T-helper 22 cell (primary cell): Measurements from ENCODE around the gene PLCH1.

Experiments used
- DNase-seq: peaks from one replicate; pipeline ENCODE4 v3.0.0-alpha.2; 2020; ENCODE audit warnings: low read depth

The PLCH1 gene

GRCh38 chr3:155746703-155747102 lies 1.8 kb upstream of the PLCH1 start:
- no peak for DNase-seq

GRCh38 chr3:155745795-155746550 lies 1.1 kb upstream of the PLCH1 start:
- no peak for DNase-seq

DNA sequence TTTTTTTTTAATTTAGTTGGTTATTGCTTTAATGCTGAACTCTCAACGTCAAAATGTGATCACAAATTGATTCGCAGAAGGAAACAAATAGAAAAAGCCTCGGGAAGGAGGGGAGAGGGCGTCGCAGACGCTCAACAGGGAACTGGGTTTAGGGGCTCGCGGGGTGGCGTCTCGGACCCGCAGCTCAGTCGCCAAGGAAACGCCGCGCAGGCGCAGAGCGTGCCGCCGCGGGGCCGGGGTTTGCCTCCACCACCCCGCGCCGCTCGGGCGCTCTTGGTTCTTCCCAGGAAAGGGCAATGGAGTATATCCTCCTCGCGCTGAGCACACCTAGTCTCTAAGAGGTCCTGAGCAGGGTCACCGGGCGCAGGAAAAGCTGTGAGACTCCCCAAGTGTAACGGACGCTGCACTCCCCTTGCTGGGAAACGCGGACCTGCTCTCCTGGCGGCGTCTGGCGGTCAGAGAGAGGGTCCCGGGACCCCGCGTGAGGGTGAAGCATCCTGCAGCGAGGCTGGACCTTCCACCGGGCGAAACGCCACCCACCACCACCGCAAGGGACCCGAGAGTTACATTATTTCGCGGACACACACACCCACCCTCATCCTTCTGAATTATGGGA lies 753 bp downstream of the PLCH1 start:
- no peak for DNase-seq

- DNase-seq: no peak
Observed at GRCh38 chr3:155743606-155744005, 1.3 kb downstream of the PLCH1 start.

GRCh38 chr3:155742349-155742965 lies 2.4 kb downstream of the PLCH1 start:
- no peak for DNase-seq

GRCh38 chr3:155741603-155742002 lies 3.3 kb downstream of the PLCH1 start:
- DNase-seq: no peak

GRCh38 chr3:155741101-155741500 lies 3.8 kb downstream of the PLCH1 start:
- no peak for DNase-seq

GRCh38 chr3:155739154-155739553 lies 5.7 kb downstream of the PLCH1 start:
- DNase-seq: no peak

GRCh38 chr3:155738580-155739076 lies 6.2 kb downstream of the PLCH1 start:
- no peak for DNase-seq

- no peak for DNase-seq
Observed at GRCh38 chr3:155737844-155738460, 6.9 kb downstream of the PLCH1 start.

DNA sequence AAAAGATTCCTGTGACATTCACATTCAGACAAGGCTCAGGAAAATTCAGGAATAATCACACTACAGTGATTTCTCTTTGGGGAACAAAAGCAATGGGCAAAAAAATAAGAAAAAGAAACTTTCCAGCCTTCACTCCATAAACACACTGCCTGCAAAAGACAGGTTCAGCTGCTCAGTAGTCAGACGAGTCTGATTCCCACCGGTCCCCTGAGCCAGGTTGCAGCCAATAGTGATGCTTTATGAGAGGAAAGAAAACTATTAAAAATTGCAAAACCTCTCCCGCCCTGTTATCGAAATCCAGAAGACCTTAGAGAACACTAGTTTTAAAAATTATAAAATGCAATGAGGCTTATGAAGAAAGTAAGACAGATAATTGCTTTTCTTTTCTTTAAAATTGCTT lies 8.5 kb downstream of the PLCH1 start:
- DNase-seq: no peak

DNA sequence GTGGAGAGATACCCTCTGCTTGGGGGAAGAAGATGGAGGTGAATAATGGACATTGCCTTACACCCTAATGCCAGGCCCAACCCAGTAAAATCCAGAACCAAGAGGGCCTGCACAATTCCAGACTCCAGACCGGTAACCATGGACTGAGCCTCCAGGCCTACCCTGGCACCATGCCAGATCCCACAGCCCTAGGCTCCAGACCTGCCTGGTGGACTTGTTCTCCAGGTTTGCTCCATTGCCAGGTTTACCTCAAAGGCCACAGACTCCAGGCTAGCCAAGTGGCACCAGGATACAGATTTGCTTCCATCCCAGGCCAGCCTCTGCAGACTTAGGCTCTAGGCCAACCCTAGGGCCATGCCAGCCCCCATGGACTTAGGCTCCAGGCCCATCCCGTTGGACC lies 14.0 kb downstream of the PLCH1 start:
- DNase-seq: no peak

GRCh38 chr3:155727836-155728235 lies 17.0 kb downstream of the PLCH1 start:
- no peak for DNase-seq

GRCh38 chr3:155714295-155714718 lies 30.6 kb downstream of the PLCH1 start:
- no peak for DNase-seq

DNA sequence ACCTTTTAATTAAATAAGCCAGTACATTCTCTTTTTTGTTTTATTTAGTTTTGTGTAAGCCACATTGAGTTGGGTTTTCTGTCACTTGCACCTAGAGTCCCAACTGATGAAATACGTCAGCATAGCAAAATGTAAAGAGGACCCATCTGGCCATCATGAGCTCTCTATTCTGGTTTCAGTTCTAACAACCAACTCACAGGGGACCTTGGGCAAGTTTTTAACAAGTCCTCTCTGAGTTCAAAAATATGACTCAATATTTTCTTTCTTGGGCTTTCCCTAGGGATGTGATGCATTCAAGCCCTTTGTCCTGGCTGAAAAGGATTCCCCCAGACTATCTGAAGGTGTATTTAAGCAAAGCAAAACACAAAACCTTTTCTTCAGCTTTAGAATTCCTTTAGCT lies 32.9 kb downstream of the PLCH1 start:
- no peak for DNase-seq

GRCh38 chr3:155704771-155705559 lies 39.9 kb downstream of the PLCH1 start:
- DNase-seq: no peak

- DNase-seq: no peak
Observed at GRCh38 chr3:155704061-155704460, 40.8 kb downstream of the PLCH1 start.

- DNase-seq: no peak
Observed at GRCh38 chr3:155702745-155703591, 41.9 kb downstream of the PLCH1 start.

- no peak for DNase-seq
Observed at GRCh38 chr3:155701882-155702465, 42.9 kb downstream of the PLCH1 start.

DNA sequence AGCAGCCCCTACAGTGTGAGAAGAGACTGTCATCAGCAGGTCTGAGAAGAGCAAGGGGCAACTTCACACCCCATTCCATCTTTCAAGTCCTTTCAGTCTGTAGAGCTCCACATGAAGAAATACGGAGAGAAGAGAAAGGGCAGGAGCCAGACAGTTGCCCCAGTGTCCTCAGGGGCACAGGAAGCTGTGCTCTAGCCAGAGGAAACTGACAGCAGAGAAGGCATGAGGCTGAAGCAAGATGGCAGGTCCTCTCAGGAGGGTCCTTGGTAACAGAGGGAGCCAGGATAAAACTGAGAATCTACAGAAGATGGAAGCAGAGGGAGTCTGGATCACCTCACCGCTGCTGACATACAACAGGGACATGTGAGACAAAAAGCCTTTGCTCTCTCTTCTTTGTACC lies 47.3 kb downstream of the PLCH1 start:
- DNase-seq: no peak

DNA sequence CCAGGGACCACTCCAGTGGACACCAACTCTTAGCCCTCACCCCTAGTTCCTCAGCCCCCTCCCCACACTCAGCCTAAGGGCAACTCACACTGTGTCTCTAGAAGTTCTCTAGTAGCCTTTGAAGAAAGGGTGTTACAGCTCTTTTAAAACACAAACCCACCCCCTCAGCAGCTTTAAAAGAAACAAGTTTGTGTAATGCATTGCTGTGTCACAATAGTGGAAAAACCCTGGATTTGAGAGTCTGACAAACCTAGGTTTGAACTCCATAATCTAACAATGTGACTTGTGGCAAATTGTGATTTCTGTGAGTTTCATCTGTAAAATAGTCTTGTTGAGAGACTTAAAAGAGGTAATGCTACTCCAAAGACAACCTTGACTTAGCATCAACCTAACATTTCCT lies 54.0 kb downstream of the PLCH1 start:
- DNase-seq: no peak
